ENCODE measurements around the gene CNGB1.

The CNGB1 gene

DNA sequence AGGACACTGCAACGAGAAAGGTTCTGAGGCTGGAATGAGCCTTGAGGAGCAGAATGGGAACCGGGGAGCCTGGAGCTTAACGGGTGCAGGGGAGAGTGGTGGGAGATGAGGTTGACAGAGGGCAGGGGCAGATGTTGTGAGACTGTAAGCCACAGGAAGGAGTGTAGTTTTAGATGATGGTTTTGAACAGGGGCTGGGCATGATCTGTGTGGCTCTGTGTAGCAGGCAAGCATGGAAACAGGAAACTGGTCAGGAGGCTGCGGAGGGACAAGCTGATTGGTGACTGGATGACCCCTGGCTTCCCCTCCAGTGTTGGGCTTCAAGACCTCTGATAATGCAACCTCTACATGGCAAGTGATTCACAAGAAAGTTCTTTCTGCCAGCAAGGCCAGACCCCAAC is 1.4 kb upstream of the CNGB1 start:
- no peak for DNase-seq (ENCODE audit: low read depth)

- DNase-seq (ENCODE audit: low read depth), result no peak
Observed at GRCh38 chr16:57971848-57972247, 920 bp upstream of the CNGB1 start.

DNA sequence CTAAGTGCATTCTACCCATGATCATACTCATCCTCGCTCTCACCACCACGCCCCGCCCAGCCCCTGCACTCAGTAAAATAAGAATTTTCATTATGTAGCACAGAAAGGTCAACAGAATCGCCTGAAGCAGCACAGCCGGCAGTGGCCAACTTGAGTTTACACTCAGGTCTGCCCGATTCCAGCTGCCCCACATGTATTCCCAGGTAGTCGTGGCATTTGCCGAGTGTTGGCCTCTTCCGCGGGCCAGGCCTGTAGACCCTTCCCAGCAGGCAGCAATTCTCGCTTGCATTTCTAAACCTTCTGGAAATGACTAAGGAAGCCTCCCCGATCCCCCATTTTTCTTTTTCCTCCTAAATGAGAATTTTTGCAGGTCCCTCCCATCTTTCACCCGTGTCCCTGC is 609 bp downstream of the CNGB1 start:
- no peak for DNase-seq (ENCODE audit: low read depth)

- no peak for DNase-seq (ENCODE audit: low read depth)
Observed at GRCh38 chr16:57969451-57970123, 1.3 kb downstream of the CNGB1 start.

GRCh38 chr16:57967916-57968315 is 3.0 kb downstream of the CNGB1 start:
- no peak for DNase-seq (ENCODE audit: low read depth)

- DNase-seq (ENCODE audit: low read depth), result no peak
Observed at GRCh38 chr16:57966986-57967385, 3.9 kb downstream of the CNGB1 start.

DNA sequence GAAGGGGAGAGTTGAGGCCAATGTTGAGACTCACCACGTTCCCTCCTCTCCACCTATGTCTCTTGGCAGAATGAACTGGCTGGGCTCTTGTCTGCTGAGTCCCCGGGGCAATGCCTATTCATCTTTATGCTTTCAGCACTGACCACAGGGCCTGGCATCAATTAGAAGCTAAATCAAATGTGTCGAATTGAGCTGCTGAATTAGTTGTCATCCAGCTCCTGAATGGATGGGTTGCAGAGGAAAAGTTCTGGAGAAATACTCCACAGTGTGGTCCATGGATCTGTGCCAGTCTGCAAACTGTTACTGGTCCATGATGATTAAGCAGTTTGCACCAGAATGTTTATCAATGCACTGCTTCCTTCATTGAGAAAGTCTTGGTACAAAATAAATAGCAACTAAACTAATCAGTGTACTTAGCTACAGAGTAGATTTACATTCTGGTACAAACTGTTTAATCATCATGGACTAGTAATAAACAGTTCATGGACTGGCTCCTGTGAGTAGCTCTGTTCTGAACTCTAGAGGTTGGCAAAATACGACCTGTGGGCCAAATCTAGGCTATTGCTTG is 4.6 kb downstream of the CNGB1 start:
- DNase-seq (ENCODE audit: low read depth), result no peak

- DNase-seq (ENCODE audit: low read depth), result no peak
Observed at GRCh38 chr16:57964157-57964700, 6.7 kb downstream of the CNGB1 start.

DNA sequence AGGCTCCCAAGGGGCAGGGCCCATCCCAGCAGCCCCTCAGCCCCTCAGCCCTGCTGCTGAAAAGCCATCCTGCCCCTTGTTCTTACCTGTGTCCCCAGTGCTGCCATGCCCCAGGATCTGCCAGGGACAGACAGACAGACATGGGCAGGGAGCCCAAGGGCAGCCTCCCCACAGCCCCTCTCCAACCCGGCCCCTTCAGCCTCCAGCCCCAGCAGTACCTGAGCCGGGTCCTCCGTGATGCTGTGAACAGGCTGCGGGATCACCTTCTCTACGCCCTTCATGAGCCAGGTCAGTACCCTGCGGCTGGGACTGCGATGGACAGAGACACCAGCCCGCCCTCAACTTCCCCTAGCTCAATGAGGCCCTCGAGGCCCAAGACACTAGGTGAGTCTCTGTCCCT is 8.2 kb downstream of the CNGB1 start:
- no peak for DNase-seq (ENCODE audit: low read depth)

DNA sequence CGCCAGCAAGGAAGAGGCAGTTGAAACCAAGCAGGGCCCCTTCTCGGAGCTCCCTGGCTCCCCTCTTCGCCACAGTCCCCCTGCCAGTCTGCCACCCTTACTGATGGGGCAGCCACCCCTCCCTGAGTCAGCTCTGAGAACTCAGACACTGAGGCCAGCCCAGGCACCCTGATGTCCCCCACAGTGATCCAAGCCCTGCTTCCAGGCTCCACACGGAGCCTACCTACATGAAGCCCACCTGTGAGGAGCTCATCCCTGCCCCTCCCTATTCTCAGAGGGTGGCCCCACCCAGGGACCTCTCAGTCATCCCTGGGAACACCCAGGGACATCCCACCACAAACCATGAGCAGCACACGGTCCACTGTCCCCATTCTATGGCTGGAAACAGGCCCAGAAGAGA is 8.9 kb downstream of the CNGB1 start:
- DNase-seq (ENCODE audit: low read depth), result no peak

GRCh38 chr16:57961538-57961937 is 9.4 kb downstream of the CNGB1 start:
- no peak for DNase-seq (ENCODE audit: low read depth)

GRCh38 chr16:57960826-57961472 is 10.0 kb downstream of the CNGB1 start:
- no peak for DNase-seq (ENCODE audit: low read depth)

- no peak for DNase-seq (ENCODE audit: low read depth)
Observed at GRCh38 chr16:57960310-57960709, 10.6 kb downstream of the CNGB1 start.

DNA sequence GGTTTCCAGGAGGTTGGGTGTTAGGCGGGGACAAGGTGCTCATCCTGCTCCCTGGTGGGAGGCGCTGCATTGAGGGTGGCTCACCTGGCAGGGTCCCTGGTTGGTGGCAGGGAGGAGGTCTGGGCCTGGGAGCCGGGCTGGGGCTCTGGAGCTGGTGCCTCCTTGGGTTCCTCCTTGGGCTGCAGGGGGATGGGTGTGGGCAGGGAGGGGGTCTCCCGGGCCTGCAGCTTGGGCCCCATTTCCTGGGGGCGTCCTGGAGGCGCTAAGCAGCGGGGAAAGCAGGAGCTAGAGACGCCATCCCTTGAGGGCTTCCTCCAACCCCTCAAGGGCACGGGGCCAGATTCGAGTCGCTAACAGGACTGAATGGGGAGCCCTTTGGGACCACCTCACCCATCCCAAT is 11.1 kb downstream of the CNGB1 start:
- no peak for DNase-seq (ENCODE audit: low read depth)

GRCh38 chr16:57959121-57959520 is 11.8 kb downstream of the CNGB1 start:
- DNase-seq (ENCODE audit: low read depth), result no peak

- no peak for DNase-seq (ENCODE audit: low read depth)
Observed at GRCh38 chr16:57958544-57958943, 12.4 kb downstream of the CNGB1 start.

- DNase-seq (ENCODE audit: low read depth), result no peak
Observed at GRCh38 chr16:57957673-57958392, 13.1 kb downstream of the CNGB1 start.

GRCh38 chr16:57956924-57957672 is 13.8 kb downstream of the CNGB1 start:
- no peak for DNase-seq (ENCODE audit: low read depth)

DNA sequence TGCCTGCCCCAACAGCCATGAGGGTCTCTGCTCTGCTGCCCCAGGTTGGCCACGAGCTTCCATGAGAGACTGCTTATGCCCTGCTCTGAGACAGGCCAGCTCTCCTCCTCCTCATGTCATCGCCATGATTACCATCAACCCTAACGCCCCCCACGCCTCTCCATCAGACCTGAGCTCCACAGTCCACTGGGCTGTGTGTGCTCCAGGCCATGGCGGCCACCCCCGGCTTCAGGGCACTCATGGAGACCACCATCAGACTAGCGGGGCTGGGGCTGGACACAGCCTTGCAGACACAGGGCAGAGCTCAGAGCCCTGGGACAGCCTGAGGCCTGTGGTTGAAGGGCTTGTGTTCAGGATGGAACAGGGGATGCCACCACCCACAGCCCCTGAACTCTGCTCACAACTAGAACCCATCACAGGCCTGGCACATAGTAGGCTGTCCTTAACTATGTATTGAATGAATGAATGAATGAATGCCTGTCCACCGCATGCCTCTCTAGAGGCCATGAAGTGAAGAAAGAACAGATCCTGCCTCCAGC is 14.6 kb downstream of the CNGB1 start:
- DNase-seq (ENCODE audit: low read depth), result no peak

DNA sequence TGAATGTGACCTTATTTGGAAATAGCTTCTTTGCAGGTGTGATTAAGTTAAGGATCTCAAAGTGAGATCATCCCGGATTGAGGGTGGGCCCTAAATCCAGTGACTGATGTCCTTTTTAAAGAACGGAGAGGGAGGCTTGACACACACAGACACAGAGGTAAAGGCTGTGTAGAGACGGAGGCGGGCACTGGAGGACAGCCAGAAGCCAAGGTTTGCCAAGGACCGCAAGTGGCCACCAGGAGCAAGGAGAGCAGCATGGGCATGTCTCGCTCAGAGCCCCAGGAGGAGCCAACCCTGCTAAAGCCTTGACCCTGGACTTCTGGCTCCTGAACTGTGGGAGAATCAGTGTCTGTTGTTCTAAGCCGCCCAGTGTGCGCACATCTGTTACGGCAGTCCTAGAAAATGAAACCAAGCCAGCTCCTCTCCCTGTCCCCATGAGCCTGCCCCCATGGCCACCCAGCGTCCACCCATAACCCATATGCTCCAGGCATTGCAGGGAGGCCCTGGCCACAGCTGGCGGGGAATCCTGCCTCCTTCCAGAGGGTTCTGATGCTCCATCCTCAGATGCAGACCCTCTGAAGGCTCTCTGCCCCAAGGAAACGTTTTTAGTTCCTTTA is 15.2 kb downstream of the CNGB1 start:
- no peak for DNase-seq (ENCODE audit: low read depth)

GRCh38 chr16:57953857-57954256 is 17.1 kb downstream of the CNGB1 start:
- no peak for DNase-seq (ENCODE audit: low read depth)
